Renal cortex interstitium (tissue), 11 donors: Measurements from ENCODE around the gene TTC1. TPM values are rescaled to one million over a fixed set of nuclear protein-coding genes. Genes with fewer than 3 reads are reported as not detected.
"Not testable (repeated sequence)": the region's sequence is repeated elsewhere in the genome, so short reads cannot be mapped to it uniquely, and the experiment has no call there.

ENCODE experiments used
- DNase-seq, 11 donors: peaks; one replicate each; pipeline ENCODE4 v3.0.0-alpha.2; 2013; ENCODE audit warnings: low read depth in 9 of 11, low spot score in 4 of 11; ENCODE audit errors: extremely low read depth in 1 of 11
- polyA plus RNA-seq, 3 donors: library from polyadenylated mRNA; unstranded; fragments of 120-200 nt; gene quantifications; one replicate each; pipeline ENCODE4 v1.2.1, GENCODE V29; 2013; ENCODE audit not compliant: insufficient read length in 3 of 3

Gene TTC1
- polyA plus RNA-seq, 3 donors = 54.1 to 68.3 (median 55.8) TPM

DNA sequence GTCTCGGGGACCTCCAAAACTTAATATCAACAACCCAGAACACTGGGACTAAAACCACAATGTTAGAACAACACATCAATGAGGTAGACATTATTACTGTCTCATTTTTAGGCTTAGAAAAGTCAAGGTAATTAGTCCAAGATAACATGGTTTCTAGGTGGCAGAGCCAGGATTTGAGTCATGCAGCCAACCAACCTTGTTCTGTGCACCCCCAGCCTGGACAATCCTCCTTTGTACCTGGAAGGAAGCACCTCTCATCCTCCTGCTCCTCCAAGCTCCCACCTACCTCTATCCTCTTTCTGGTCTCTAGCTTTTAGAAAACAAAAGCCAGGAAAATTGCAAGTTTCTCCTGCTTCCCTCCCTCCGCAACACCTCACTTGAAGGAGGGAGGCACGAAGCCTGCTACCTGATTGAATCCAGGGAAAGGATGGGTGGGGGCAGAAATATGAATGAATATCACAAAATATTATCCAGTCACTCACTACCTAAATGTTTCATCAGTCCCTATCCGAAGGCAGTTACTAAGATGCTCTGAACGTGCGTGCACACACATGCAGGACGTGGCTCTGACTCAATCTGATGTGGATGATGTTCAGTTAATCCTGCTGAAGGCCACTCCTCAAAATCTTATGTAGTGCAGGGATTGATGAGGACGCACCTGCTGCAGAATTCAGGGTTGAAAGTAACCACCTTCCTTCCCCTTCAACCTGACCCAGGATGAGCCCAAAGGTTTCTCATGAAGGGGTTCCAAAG lies 26.3 kb upstream of the TTC1 start:
- no peak for DNase-seq

DNA sequence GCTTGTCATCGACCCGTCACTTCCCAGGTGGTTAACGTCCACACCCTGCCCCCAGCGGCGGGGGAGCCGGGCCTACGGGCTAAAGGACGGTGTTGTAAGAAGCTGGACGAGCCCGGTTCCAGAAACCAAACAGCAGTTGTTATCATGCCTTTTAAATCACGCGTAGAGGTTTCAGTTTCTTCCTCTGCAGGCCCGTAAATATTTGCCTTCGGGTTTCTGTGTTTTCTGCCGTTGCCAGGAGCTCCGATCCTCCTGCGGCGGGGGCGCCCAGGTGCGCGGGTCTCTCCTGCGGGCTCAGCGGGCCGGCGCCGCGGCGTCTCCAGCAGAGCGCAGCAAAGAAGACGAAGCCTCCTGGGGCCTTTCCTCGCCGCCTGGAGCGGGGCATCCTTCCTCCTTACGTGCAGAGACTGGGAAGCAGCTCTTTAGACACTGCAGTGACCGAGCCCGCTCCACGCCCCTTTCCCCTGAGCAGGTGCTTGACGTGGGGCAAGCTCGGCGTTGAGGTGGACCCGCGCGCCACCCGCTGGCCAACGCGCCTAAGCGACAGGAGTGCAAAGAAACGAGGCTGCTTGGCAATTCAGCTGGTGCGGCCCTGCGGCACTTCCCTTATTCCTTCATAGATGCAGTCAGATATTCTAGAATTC lies 21.8 kb upstream of the TTC1 start:
- peak in 8 of 11 donors; percentile 43 to 70 (median 63) for DNase-seq

DNA sequence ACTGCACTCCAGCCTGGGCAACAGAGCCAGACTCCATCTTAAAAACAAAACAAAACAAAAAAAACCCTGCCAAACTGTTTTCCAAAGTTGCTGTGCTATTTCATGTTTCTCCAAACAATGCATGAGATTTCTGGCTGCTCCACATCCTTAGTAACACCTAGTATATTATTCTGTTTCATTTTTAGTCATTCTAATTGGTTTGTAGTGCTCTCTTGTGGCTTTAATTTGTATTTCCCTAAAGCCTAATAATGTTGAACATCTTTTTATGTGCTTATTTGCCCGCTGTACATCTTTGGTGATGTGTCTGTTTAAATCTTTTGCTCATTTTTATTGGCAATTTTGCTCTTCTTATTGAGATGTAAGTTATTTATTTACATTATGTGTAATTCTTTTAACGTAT lies 18.4 kb upstream of the TTC1 start:
- no peak for DNase-seq

GRCh38 chr5:159992566-159992965 lies 16.4 kb upstream of the TTC1 start:
- DNase-seq = no peak

GRCh38 chr5:159993194-159993593 lies 15.7 kb upstream of the TTC1 start:
- no peak for DNase-seq

DNA sequence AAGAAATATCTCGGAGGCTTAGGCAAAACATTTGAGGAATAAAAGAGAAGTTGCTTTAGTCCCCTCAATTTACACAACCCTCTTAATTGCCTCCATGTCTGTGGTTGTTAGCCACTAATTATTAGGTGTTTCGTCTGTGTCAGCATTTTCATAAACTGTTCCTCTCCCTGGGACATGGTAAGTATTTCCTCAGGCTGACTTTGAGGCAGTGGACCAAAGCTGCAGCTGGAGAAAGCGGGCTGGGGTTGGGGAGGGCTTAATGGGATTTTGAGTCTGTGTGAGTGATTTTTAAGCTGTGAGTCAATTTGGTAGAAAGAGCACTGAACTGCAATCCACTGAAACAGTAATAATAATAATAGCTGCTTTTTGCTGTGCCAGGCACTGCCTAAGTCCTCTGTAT lies 13.0 kb upstream of the TTC1 start:
- no peak for DNase-seq

- no peak for DNase-seq
Measured at GRCh38 chr5:160001457-160001856, 7.5 kb upstream of the TTC1 start.

- no peak for DNase-seq
Measured at GRCh38 chr5:160007514-160007913, 1.4 kb upstream of the TTC1 start.

DNA sequence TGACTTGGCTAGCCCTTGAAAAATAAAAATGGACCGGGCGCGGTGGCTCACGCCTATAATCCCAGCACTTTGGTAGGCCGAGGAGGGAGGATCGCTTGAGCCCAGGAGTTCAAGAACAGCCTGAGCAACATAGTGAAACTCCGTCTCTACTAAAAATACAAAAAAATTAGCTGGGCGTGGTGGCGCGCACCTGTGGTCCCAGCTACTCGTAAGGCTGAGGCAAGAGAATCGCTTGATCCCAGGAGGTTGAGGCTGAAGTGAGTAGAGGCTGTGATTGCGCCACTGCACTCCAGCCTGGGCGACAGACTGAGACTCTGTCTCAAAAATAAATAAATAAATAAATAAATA lies 436 bp upstream of the TTC1 start:
- DNase-seq = not testable (repeated sequence)

DNA sequence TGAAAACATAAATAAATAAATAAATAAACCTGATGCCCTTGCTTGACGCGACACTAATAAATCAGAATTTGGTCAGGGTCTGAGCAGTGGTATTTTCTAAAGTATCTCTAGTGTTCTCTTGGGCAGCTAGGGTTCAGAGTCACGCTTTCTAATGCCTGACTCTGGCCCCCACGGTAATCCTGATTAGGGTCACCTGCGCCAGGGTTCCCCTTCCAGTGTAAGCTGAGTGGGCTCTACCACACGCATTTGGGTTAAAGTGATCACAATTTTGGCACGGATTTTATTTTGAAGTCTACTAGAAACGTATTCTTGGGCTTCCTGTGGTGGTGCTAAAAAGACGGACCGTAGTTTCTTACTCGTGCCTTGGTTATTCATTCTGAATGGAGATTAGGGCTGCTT lies 651 bp downstream of the TTC1 start:
- no peak for DNase-seq

GRCh38 chr5:160011471-160011870 lies 2.5 kb downstream of the TTC1 start:
- no peak for DNase-seq

DNA sequence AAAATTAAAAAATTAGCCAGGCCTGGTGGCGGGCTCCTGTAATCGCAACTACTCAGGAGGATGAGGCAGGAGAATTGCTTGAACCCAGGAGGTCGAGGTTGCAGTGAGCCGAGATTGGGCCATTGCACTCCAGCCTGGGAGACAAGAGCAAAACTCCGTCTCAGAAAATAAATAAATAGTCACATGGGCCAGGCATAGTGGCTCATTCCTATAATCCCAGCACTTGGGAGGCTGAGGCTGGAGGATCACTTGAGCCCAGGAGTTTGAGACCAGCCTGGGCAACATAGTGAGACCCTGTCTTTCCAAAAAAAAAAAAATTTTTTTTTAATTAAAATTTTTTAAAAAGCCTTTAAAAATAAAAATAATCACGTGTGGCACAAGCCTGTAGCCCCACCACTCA lies 5.3 kb downstream of the TTC1 start:
- not testable (repeated sequence) for DNase-seq

DNA sequence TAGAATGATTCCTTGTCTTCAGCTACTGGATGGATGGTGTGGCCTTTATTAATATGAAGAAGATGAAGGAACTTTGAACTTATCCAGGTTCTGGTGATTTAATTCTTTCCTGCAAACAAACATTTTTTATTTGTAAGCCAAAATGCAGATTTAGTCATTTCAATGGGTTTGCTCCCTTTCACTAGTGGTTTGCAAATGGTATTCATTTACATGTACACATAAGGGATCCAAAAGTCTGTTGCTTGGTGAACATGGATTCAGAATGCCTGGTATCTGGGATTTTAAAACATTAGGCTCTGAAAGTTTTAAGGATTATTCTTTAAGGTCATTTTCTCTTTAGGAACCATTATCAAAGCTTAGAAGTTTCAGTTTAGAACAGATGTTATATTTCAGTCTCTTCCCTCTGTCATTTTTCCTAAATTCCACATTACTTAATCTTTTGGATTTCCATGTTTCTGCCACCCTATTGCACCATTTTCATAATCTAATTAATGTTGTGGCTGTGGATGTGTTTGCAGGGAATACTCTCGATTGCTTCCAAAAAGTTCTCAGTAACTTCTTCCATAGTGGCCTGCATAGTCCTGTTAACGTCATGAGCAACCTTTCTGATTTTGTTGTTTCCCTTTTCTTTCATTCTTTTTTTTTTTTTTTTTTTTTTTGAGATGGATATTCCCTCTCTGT lies 10.1 kb downstream of the TTC1 start:
- DNase-seq = no peak

GRCh38 chr5:160020266-160020770 lies 11.4 kb downstream of the TTC1 start:
- DNase-seq = no peak

DNA sequence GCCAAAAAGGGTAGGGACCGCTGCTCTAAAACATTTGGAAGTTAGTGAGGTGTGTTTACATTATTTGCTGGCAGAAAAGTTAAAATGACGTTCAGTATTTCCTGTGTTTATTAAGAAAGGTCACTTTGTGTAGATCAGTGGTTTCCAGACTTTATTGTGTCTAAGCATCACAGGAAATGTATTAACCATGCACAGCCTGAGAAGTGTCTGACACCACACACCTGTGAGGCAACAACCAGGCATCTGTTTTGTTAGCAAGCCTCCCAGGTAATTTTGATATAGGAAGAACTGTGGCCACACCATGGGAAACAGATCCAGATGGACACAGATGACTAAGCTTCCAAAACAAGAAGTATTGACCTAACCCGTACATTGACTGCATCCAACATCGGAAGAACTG lies 12.0 kb downstream of the TTC1 start:
- no peak for DNase-seq

DNA sequence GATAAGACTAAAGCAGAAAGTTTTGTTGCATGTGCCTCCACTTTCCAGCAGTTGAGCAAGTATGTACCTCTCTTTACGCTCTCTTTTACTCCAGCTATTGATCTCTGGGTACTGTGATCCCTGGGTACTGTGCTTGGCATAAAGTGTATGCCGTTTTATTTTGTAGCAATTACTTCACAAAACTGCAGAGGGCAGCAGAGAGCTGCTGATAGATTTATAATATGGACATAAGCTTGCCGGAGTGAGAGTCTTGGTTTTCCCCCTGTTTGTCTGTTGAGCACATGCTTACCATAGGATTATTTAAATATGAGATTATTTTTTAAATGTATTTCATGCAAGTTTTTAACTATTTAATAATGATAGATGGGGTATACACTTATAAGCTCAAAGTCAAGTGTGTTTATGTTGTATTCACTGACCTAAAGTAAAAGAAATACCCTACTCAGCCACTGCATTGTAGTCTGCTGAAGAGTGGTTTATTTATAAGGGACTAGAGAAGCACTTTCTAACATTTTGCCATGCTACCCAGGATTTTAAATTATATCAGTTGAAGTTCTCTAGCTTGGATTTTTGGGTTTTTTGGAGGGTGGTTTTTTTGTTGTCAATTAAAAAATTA lies 13.0 kb downstream of the TTC1 start:
- DNase-seq = peak in 9 of 11 donors; percentile 43 to 72 (median 53)

DNA sequence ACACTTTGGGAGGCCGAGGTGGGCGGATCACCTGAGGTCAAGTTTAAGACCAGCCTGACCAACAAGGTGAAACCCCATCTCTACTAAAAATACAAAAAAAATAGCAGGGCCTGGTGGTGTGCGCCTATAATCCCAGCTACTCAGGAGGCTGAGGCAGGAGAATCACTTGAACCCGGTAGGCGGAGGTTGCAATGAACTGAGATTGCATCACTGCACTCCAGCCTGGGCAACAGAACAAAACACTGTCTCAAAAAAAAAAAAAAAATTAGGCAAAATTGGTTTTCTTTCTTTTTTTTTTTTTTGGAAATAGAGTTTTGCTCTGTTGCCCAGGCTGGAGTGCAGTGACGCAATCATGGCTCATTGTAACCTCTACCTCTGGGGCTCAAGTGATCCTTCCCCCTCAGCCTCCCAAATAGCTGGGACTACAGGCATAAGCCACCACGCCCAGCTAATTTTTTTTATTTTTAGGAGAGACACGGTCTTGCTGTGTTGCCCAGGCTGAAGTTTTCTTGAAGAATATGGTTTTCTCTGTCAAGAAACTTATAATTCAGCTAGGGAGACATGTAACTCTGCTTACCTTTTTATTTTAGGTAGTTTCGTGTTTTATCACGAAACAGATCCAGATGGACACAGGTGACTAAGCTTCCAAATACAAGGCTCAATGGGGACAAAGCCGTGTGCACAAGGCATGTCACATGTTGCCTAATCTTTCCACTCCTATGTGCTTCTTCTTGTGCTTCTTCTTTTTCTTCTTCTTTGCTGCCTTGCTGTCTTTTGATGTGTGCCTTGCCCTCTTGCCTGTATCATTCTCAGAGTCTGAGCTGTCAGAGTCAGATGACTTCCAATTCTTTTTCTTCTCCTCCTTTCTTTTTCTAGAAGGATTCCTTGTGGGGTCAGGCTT lies 14.3 kb downstream of the TTC1 start:
- DNase-seq = no peak

- DNase-seq = no peak
Measured at GRCh38 chr5:160023908-160024630, 15.1 kb downstream of the TTC1 start.
